ENCODE measurements around the gene TTC7B.

DNA sequence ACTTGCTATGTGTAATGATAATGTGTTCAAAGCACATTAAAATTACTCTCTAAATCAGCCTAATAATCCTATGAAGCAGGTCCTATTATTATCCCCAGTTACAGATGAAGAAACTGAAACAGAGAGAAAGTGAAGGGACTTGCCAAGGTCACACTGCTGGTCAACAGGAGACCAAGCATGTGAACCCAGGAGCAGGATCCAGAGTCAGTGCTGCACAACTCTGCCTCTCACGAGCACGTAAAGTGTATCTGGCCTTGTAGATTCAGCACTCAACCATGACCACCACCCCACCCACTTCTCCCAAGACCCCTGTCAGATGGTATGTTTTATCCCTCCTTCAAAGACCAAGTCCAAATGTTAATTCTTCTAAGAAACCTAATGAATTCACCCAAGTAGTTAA is 100.7 kb downstream of the TTC7B start:
- TF ChIP-seq, protein P1, sequence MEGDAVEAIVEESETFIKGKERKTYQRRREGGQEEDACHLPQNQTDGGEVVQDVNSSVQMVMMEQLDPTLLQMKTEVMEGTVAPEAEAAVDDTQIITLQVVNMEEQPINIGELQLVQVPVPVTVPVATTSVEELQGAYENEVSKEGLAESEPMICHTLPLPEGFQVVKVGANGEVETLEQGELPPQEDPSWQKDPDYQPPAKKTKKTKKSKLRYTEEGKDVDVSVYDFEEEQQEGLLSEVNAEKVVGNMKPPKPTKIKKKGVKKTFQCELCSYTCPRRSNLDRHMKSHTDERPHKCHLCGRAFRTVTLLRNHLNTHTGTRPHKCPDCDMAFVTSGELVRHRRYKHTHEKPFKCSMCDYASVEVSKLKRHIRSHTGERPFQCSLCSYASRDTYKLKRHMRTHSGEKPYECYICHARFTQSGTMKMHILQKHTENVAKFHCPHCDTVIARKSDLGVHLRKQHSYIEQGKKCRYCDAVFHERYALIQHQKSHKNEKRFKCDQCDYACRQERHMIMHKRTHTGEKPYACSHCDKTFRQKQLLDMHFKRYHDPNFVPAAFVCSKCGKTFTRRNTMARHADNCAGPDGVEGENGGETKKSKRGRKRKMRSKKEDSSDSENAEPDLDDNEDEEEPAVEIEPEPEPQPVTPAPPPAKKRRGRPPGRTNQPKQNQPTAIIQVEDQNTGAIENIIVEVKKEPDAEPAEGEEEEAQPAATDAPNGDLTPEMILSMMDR (IDR thresholded peaks at IDR 0.05 in 2 of 3, conservative IDR thresholded peaks at IDR 0.05 in 1 of 3; ENCODE audit: insufficient read depth in 2 of 3, low read depth in 1 of 3, low read length in 3 of 3): no peak
- TF ChIP-seq POLR2AphosphoS5 (IDR thresholded peaks at IDR 0.05; ENCODE audit: control insufficient read depth, insufficient read depth, low read depth, low read length) (no peak), ZNF24 (IDR thresholded peaks at IDR 0.05) (no peak), ZNF174 (CRISPR knock-in tag; IDR thresholded peaks at IDR 0.05) (no peak)
- TF ChIP-seq, protein P2, sequence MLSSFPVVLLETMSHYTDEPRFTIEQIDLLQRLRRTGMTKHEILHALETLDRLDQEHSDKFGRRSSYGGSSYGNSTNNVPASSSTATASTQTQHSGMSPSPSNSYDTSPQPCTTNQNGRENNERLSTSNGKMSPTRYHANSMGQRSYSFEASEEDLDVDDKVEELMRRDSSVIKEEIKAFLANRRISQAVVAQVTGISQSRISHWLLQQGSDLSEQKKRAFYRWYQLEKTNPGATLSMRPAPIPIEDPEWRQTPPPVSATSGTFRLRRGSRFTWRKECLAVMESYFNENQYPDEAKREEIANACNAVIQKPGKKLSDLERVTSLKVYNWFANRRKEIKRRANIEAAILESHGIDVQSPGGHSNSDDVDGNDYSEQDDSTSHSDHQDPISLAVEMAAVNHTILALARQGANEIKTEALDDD (IDR thresholded peaks at IDR 0.05): no peak

Data from K562 (cell line).